Measurements from ENCODE around the gene MICAL2. TPM values are rescaled to one million over a fixed set of nuclear protein-coding genes. Genes with fewer than 3 reads are reported as not detected.

MICAL2 gene
- total RNA-seq, 1 donor from 2014 or later: 367 TPM

- no peaks in the 10 kb centered on the region for H3K27me3 ChIP-seq (ENCODE audit: control insufficient read depth, insufficient read depth, low read length)
- TF ChIP-seq, protein P1, sequence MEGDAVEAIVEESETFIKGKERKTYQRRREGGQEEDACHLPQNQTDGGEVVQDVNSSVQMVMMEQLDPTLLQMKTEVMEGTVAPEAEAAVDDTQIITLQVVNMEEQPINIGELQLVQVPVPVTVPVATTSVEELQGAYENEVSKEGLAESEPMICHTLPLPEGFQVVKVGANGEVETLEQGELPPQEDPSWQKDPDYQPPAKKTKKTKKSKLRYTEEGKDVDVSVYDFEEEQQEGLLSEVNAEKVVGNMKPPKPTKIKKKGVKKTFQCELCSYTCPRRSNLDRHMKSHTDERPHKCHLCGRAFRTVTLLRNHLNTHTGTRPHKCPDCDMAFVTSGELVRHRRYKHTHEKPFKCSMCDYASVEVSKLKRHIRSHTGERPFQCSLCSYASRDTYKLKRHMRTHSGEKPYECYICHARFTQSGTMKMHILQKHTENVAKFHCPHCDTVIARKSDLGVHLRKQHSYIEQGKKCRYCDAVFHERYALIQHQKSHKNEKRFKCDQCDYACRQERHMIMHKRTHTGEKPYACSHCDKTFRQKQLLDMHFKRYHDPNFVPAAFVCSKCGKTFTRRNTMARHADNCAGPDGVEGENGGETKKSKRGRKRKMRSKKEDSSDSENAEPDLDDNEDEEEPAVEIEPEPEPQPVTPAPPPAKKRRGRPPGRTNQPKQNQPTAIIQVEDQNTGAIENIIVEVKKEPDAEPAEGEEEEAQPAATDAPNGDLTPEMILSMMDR (IDR thresholded peaks at IDR 0.05; ENCODE audit: insufficient read depth, low read length, poor library complexity, severe bottlenecking): peak; percentile 87
- DNase-seq (ENCODE audit: low read depth): peak; percentile 89
- H3K4me3 ChIP-seq (ENCODE audit: low read depth, low read length): no peak overlapping the region
- H3K36me3 ChIP-seq (ENCODE audit: control insufficient read depth, insufficient read depth, low read length): no peaks in the 10 kb centered on the region
Observed at GRCh38 chr11:12287374-12288211, 177.2 kb downstream of the MICAL2 start.

- TF ChIP-seq, protein P1 (IDR thresholded peaks at IDR 0.05; ENCODE audit: insufficient read depth, low read length, poor library complexity, severe bottlenecking): peak; percentile 98
- no peak for DNase-seq (ENCODE audit: low read depth)
- H3K36me3 ChIP-seq (ENCODE audit: control insufficient read depth, insufficient read depth, low read length): no peaks in the 10 kb centered on the region
- no peak overlapping the region for H3K4me3 ChIP-seq (ENCODE audit: low read depth, low read length)
- H3K27me3 ChIP-seq (ENCODE audit: control insufficient read depth, insufficient read depth, low read length): no peaks in the 10 kb centered on the region
Observed at GRCh38 chr11:12288212-12288930, 178.0 kb downstream of the MICAL2 start.

- TF ChIP-seq, protein P1 (IDR thresholded peaks at IDR 0.05; ENCODE audit: insufficient read depth, low read length, poor library complexity, severe bottlenecking): no peak
- no peak overlapping the region for H3K4me3 ChIP-seq (ENCODE audit: low read depth, low read length)
- no peaks in the 10 kb centered on the region for H3K36me3 ChIP-seq (ENCODE audit: control insufficient read depth, insufficient read depth, low read length)
- no peaks in the 10 kb centered on the region for H3K27me3 ChIP-seq (ENCODE audit: control insufficient read depth, insufficient read depth, low read length)
- no peak for DNase-seq (ENCODE audit: low read depth)
Observed at GRCh38 chr11:12288931-12289666, 178.7 kb downstream of the MICAL2 start.

DNA sequence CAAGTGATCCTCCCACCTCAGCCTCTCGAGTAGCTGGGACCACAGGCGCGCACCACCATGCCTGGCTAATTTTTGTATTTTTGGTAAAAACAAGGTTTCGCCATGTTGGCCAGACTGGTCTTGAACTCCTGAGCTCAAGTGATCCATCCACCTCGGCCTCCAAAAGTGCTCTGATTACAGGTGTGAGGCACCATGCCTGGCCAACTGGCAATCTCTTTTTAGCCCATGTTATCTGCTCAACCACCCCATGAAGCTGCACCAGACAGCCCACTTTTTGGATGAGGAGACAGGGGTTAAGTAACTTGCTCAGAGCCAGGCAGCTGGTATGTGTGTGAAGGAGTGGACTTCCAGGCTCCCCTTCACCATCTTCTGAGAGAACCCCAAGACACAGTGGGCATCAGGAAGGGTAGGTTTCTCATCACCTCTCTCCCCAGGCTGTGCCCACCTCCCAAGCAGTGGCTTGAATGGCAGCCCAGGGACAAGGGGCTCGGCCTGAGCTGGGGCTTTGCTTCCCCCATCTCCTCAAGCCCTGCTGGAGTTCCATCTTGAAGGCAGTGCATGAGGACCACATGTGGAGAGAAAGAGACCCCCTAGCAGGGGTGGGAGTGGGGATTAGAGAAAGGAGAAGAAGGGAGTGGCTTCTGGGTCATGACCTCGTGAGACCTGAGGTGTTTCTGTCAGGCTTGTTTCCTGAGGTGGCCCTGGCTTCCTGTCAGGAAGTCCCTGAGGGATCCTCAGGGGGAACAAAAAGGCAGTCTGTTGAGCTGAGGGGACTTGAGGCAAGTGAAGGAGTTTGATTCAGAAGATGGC, 179.5 kb downstream of the MICAL2 start:
- Histone ChIP-seq H3K4me3 (ENCODE audit: low read depth, low read length) (no peak overlapping the region), H3K36me3 (ENCODE audit: control insufficient read depth, insufficient read depth, low read length) (no peaks in the 10 kb centered on the region), H3K27me3 (ENCODE audit: control insufficient read depth, insufficient read depth, low read length) (no peaks in the 10 kb centered on the region)
- DNase-seq (ENCODE audit: low read depth): no peak
- TF ChIP-seq, protein P1 (IDR thresholded peaks at IDR 0.05; ENCODE audit: insufficient read depth, low read length, poor library complexity, severe bottlenecking): no peak

GRCh38 chr11:12290477-12290922, 180.1 kb downstream of the MICAL2 start:
- H3K36me3 ChIP-seq (ENCODE audit: control insufficient read depth, insufficient read depth, low read length): no peaks in the 10 kb centered on the region
- no peak overlapping the region for H3K4me3 ChIP-seq (ENCODE audit: low read depth, low read length)
- no peak for DNase-seq (ENCODE audit: low read depth)
- TF ChIP-seq, protein P1 (IDR thresholded peaks at IDR 0.05; ENCODE audit: insufficient read depth, low read length, poor library complexity, severe bottlenecking): no peak
- H3K27me3 ChIP-seq (ENCODE audit: control insufficient read depth, insufficient read depth, low read length): no peaks in the 10 kb centered on the region
